Uterus (tissue), 4 donors: ENCODE measurements around the gene ST6GALNAC4. TPM values are rescaled to one million over a fixed set of nuclear protein-coding genes. Genes with fewer than 3 reads are reported as not detected.

Experiments used
- DNase-seq, 2 donors: peaks; one replicate each; pipeline ENCODE4 v3.0.0-alpha.2; 2019 to 2020
- H3K27ac ChIP-seq, 2 donors: fragments of 200-600 bp; sonication (generic); 1 replicate in 1 of 2; 2 replicates in 1 of 2; pipeline ENCODE4 v1.5.1; 2016 to 2018
- H3K27me3 ChIP-seq, 2 donors: fragments of 200-600 bp; sonication (generic); one replicate each; pipeline ENCODE4 v1.5.1; 2018 to 2019; ENCODE audit warnings: control low read depth in 1 of 2
- H3K36me3 ChIP-seq, 2 donors: fragments of 200-600 bp; sonication (generic); one replicate each; pipeline ENCODE4 v1.5.1; 2019; ENCODE audit warnings: control low read depth in 1 of 2
- H3K4me1 ChIP-seq, 2 donors: fragments of 200-600 bp; sonication (generic); one replicate each; pipeline ENCODE4 v1.5.1; 2018 to 2019; ENCODE audit warnings: control low read depth in 1 of 2
- H3K4me3 ChIP-seq, 2 donors: fragments of 200-600 bp; sonication (generic); 1 replicate in 1 of 2; 2 replicates in 1 of 2; pipeline ENCODE4 v1.5.1; 2018 to 2019; ENCODE audit warnings: mild to moderate bottlenecking in 1 of 2
- H3K9me3 ChIP-seq, 2 donors: fragments of 200-600 bp; sonication (generic); one replicate each; pipeline ENCODE4 v1.5.1; 2019; ENCODE audit warnings: control low read depth in 1 of 2
- CTCF ChIP-seq, 4 experiments: fragments of 200-600 bp in 2 of 4; fragments of 450-650 bp in 2 of 4; sonication (generic) in 2 of 4; IDR thresholded peaks; one replicate each; pipeline ENCODE4 v1.5.1; 2016 to 2019; ENCODE audit warnings: antibody characterized with exemption in 4 of 4, mild to moderate bottlenecking in 2 of 4, moderate library complexity in 1 of 4
- POLR2A ChIP-seq, 2 donors: fragments of 450-650 bp; IDR thresholded peaks; one replicate each; pipeline ENCODE4 v1.6.1; 2016; ENCODE audit warnings: antibody characterized with exemption in 2 of 2, mild to moderate bottlenecking in 1 of 2, moderate library complexity in 1 of 2
- intact Hi-C: fragments of 100-400 bp; cut with DNase I; formaldehyde crosslinking; loops from one replicate; pipeline ENCODE4 v1.15.1; 2023; ENCODE audit warnings: low total_unique reads
- total RNA-seq, 4 donors: library from RNA; depleted of rRNA in 3 of 4; stranded (reverse); fragments of >200 nt in 3 of 4; gene quantifications; one replicate each; pipeline versions ENCODE4 v1.1.0 to v1.2.4, GENCODE V29; 2014 to 2023
- donor health status: DM: yes; HTN: yes; CAD: no.

ST6GALNAC4 gene
- total RNA-seq, 4 donors from 2014 or later, result 0.59 to 41.7 (median 20.7) TPM

DNA sequence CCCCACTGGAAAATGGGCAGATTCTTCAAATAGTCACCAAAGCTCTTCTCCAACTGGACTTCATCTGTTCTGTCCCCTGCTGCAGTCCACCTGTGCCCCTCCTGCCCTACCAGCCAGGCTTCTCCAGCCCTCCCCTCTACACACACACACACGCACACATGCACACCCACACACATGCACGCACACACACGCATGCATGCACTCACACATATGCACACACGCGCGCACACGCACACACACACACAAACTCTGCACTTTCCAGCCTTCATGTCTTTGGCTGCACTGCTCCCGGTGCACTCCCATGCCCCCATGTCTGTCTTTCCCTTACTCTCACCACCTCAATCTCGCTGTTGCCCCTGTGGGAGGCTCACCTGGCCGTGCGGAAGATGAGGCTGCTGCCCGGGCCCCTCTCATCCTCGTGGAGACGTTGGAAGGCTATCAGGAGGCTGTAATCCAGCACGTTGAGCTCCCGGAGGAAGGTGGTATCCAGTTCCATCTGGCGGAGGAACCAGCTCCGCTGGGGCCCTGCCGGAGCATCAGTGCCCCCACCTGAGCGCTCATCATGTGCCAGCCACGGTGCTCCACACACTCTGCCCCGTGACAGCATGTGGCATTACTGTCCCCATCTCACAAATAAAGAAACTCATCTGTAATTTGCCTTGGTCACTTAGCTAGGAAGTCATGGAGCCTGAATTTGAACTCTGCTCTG lies 8.0 kb upstream of the ST6GALNAC4 start:
- Histone ChIP-seq H3K27ac (no peak overlapping the region), H3K27me3 (peaks cover 12 to 14% of the 10 kb centered on the region in 2 donors), H3K4me3 (no peak overlapping the region), H3K4me1 (peaks cover 0 to 14% of the 10 kb centered on the region in 2 donors), H3K36me3 (no peaks in the 10 kb centered on the region), H3K9me3 (no peaks in the 10 kb centered on the region)
- DNase-seq, result no peak
- TF ChIP-seq POLR2A (IDR thresholded peaks at IDR 0.05), result no peak
- TF ChIP-seq CTCF (IDR thresholded peaks at IDR 0.05), result no peak
- intact Hi-C loops, result loop anchor here (5.0 to 10.0 kb wide), 2 partner anchors 328 to 420 kb away; no protein-coding TSS in a partner anchor

GRCh38 chr9:127923771-127924170 lies 6.9 kb upstream of the ST6GALNAC4 start:
- no peak overlapping the region for H3K4me3 ChIP-seq
- H3K9me3 ChIP-seq, result no peaks in the 10 kb centered on the region
- no peaks in the 10 kb centered on the region for H3K36me3 ChIP-seq
- intact Hi-C loops, result loop anchor here (5.0 to 10.0 kb wide), 2 partner anchors 326 to 419 kb away; no protein-coding TSS in a partner anchor
- peaks cover 12 to 14% of the 10 kb centered on the region in 2 donors for H3K27me3 ChIP-seq
- H3K4me1 ChIP-seq, result peaks cover 0 to 14% of the 10 kb centered on the region in 2 donors
- no peak for DNase-seq
- TF ChIP-seq POLR2A (IDR thresholded peaks at IDR 0.05) (no peak), CTCF (IDR thresholded peaks at IDR 0.05) (no peak)
- H3K27ac ChIP-seq, result no peak overlapping the region

DNA sequence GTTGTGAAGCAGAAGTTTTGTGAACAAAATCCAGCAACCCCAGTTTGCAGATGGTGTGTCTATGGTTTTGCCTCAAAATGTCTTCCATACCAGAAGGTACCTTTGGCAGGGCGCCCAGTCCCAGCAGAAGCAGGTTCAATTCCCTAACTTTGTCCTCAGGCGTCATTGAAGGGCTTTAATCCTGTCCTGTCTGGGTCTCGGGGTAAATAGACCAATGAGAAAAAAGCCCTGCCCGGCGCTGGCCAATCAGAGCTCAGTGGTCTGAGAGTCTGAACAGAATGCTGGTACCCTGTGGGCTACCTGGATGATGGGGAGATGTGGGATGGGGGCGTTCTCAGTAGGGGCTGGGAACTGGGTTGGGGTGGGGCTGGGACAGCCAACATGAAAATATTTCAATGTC lies 6.2 kb upstream of the ST6GALNAC4 start:
- no peaks in the 10 kb centered on the region for H3K36me3 ChIP-seq
- no peak for DNase-seq

DNA sequence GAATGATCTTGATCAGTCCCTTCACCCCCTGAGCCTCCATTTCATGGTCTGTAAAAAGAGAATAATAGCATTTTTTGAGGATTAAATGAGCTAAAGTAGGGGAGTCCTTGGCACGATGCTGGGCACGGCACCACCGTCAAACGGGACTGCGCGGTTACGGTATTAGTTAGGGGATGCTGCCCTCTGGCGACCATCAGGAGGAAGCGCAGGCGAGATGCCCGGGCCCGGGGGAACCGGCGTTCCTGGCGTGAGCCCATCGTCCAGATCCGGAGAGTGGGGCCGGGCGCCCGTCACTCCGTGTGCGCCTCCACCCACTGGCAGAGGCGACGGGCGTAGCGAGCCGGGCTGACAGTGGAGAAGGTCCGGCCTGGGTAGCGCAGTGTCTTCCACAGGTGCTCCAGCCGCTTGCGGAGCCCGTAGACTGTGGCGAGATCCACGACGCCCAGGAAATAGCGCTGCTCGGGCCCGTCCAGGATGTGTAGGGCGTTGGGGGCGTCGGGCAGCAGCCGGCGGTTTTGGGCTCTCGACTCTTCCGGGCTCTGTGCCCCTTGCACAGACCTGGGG lies 4.8 kb upstream of the ST6GALNAC4 start:
- peak; percentile 76 to 80 for DNase-seq
- TF ChIP-seq CTCF (IDR thresholded peaks at IDR 0.05), result peak; percentile 96 to 98 (median 96)
- no peak for TF ChIP-seq POLR2A (IDR thresholded peaks at IDR 0.05)
- Histone ChIP-seq H3K9me3 (no peaks in the 10 kb centered on the region), H3K27me3 (peaks cover 0 to under 1% of the 10 kb centered on the region in 2 donors), H3K4me3 (no peak overlapping the region), H3K27ac (no peak overlapping the region), H3K36me3 (no peaks in the 10 kb centered on the region), H3K4me1 (peaks cover 4 to 5% of the 10 kb centered on the region in 2 donors)
- intact Hi-C loops, result loop anchor here (5.0 to 10.0 kb wide), 2 partner anchors 324 to 417 kb away; no protein-coding TSS in a partner anchor

More for the DNA sequence above, 6.2 kb upstream of the ST6GALNAC4 start:
- Histone ChIP-seq H3K4me1 (peaks cover 0 to 14% of the 10 kb centered on the region in 2 donors), H3K4me3 (no peak overlapping the region), H3K27ac (no peak overlapping the region), H3K9me3 (no peaks in the 10 kb centered on the region), H3K27me3 (peaks cover 12 to 14% of the 10 kb centered on the region in 2 donors)
- TF ChIP-seq CTCF (IDR thresholded peaks at IDR 0.05) (no peak), POLR2A (IDR thresholded peaks at IDR 0.05) (no peak)
- intact Hi-C loops, result loop anchor here (5.0 to 10.0 kb wide), 2 partner anchors 326 to 418 kb away; no protein-coding TSS in a partner anchor

GRCh38 chr9:127920794-127921193 lies 4.0 kb upstream of the ST6GALNAC4 start:
- Histone ChIP-seq H3K27ac (no peak overlapping the region), H3K36me3 (no peaks in the 10 kb centered on the region), H3K4me1 (peaks cover 4 to 5% of the 10 kb centered on the region in 2 donors), H3K4me3 (no peak overlapping the region), H3K27me3 (no peaks in the 10 kb centered on the region), H3K9me3 (no peaks in the 10 kb centered on the region)
- TF ChIP-seq POLR2A (IDR thresholded peaks at IDR 0.05) (no peak), CTCF (IDR thresholded peaks at IDR 0.05) (no peak)
- intact Hi-C loops, result loop anchor here (5.0 to 10.0 kb wide), 2 partner anchors 323 to 416 kb away; no protein-coding TSS in a partner anchor
- DNase-seq, result no peak
